B cell (primary cell): ENCODE data around the gene CEPT1. TPM values are rescaled to one million over a fixed set of nuclear protein-coding genes. Genes with fewer than 3 reads are reported as not detected.

Source experiments
- ATAC-seq: fragments of 200-7000 bp; cut with Tn5 transposase; one replicate; pipeline ENCODE4 v1.10.0; 2021; ENCODE audit warnings: low read depth, mild to moderate bottlenecking, moderate number of reproducible peaks, moderate library complexity
- CTCF ChIA-PET: fragments of 350-600 bp; sonication (Branson Sonifier 250); formaldehyde crosslinking; loops from one replicate; lab custom pipeline; 2021; ENCODE audit warnings: antibody characterized with exemption, inconsistent platforms; lab: Charles Lee
- POLR2A ChIA-PET: fragments of 350-600 bp; sonication (Branson Sonifier 250); formaldehyde crosslinking; loops from one replicate; lab custom pipeline; 2021; ENCODE audit warnings: antibody characterized with exemption; lab: Charles Lee
- DNase-seq: peaks from one replicate; pipeline ENCODE4 v3.0.0; 2013
- H2AFZ ChIP-seq: 2 replicates; pipeline ENCODE4 v1.6.1; 2012; ENCODE audit warnings: mild to moderate bottlenecking, low read depth, low read length; ENCODE audit not compliant: insufficient read depth, poor library complexity, severe bottlenecking
- H3K27ac ChIP-seq, 2 donors: 1 replicate in 1 of 2; 2 replicates in 1 of 2; pipeline ENCODE4 v1.5.1; 2012 to 2013; ENCODE audit warnings: low read length in 2 of 2, mild to moderate bottlenecking in 2 of 2, moderate library complexity in 1 of 2
- H3K27me3 ChIP-seq, 4 experiments: fragments of 200-600 bp in 1 of 4; sonication (generic) in 1 of 4; replicated peaks in 1 of 4; 1 replicate in 2 of 4; 2 replicates in 2 of 4; pipeline versions ENCODE4 v1.6.1 to v1.7.0; 2013 to 2016; ENCODE audit warnings: low read length in 3 of 4, mild to moderate bottlenecking in 2 of 4, mixed read lengths in 1 of 4, moderate library complexity in 1 of 4; ENCODE audit not compliant: insufficient read depth in 4 of 4, control insufficient read depth in 3 of 4; ENCODE audit errors: control extremely low read depth in 1 of 4
- H3K36me3 ChIP-seq, 2 experiments: replicated peaks in 1 of 2; 1 replicate in 1 of 2; 2 replicates in 1 of 2; pipeline versions ENCODE4 v1.6.1 to v1.7.1; 2013; ENCODE audit warnings: low read length in 1 of 2; ENCODE audit not compliant: insufficient read depth in 2 of 2, control insufficient read depth in 1 of 2; ENCODE audit errors: control extremely low read depth in 1 of 2, extremely low read depth in 1 of 2
- H3K4me1 ChIP-seq, 2 donors: fragments of 200-600 bp in 1 of 2; sonication (generic) in 1 of 2; 1 replicate in 1 of 2; 2 replicates in 1 of 2; pipeline versions ENCODE4 v1.5.1 to v1.6.1; 2013 to 2017; ENCODE audit warnings: low read length in 2 of 2; ENCODE audit not compliant: control insufficient read depth in 2 of 2, insufficient read depth in 2 of 2
- H3K4me2 ChIP-seq: replicated peaks from 2 replicates; pipeline ENCODE3; 2012; ENCODE audit warnings: mild to moderate bottlenecking, low read depth, low read length; ENCODE audit not compliant: poor library complexity, severe bottlenecking
- H3K4me3 ChIP-seq, 5 experiments: fragments of 200-600 bp in 1 of 5; sonication (generic) in 1 of 5; 1 replicate in 3 of 5; 2 replicates in 2 of 5; pipeline versions ENCODE4 v1.5.1 to v1.7.0; 2011 to 2016; ENCODE audit warnings: low read length in 4 of 5, mild to moderate bottlenecking in 4 of 5, low read depth in 2 of 5, control low read depth in 1 of 5, moderate library complexity in 1 of 5; ENCODE audit not compliant: insufficient read depth in 1 of 5; ENCODE audit errors: control extremely low read depth in 1 of 5, extremely low read depth in 1 of 5
- H3K79me2 ChIP-seq: fragments of 200-600 bp; sonication (generic); one replicate; pipeline ENCODE4 v1.6.0; 2016; ENCODE audit warnings: low read length; ENCODE audit not compliant: control insufficient read depth, insufficient read depth
- H3K9ac ChIP-seq: fragments of 200-600 bp; sonication (generic); 2 replicates; pipeline ENCODE4 v1.6.1; 2017; ENCODE audit warnings: mild to moderate bottlenecking, low read length, moderate library complexity
- H3K9me3 ChIP-seq, 3 donors: one replicate each; pipeline versions ENCODE4 v1.6.1 to v1.7.1; 2013; ENCODE audit warnings: low read length in 2 of 3; ENCODE audit not compliant: control insufficient read depth in 2 of 3, insufficient read depth in 1 of 3; ENCODE audit errors: control extremely low read depth in 1 of 3
- H4K20me1 ChIP-seq: 2 replicates; pipeline ENCODE4 v1.6.0; 2012; ENCODE audit warnings: mild to moderate bottlenecking, low read length; ENCODE audit not compliant: insufficient read depth, control insufficient read depth, poor library complexity, severe bottlenecking
- H3K27ac Mint-ChIP-seq: one replicate; pipeline ENCODE4 v1.8.0; 2021; ENCODE audit warnings: mixed read lengths
- H3K27me3 Mint-ChIP-seq: one replicate; pipeline ENCODE4 v1.8.0; 2021; ENCODE audit warnings: mixed read lengths
- H3K4me1 Mint-ChIP-seq: one replicate; pipeline ENCODE4 v1.8.0; 2021; ENCODE audit warnings: mixed read lengths
- H3K4me3 Mint-ChIP-seq: one replicate; pipeline ENCODE4 v1.8.0; 2021; ENCODE audit warnings: mixed read lengths
- H3K9me3 Mint-ChIP-seq: one replicate; pipeline ENCODE4 v1.8.0; 2022; ENCODE audit warnings: mixed read lengths; ENCODE audit not compliant: insufficient read depth
- CTCF ChIP-seq: fragments of 200-600 bp; IDR thresholded peaks from one replicate; pipeline ENCODE4 v1.8.0; 2022; ENCODE audit warnings: antibody characterized with exemption, mild to moderate bottlenecking
- EZH2 ChIP-seq: IDR thresholded peaks from 2 replicates; pipeline ENCODE4 v1.6.1; 2012; ENCODE audit warnings: borderline replicate concordance, low read depth, mild to moderate bottlenecking, moderate library complexity, low read length; ENCODE audit not compliant: insufficient read depth, poor library complexity, severe bottlenecking
- WGBS: methylation state at CpG from one replicate; pipeline ENCODE4 v1.1.5; 2013; ENCODE audit warnings: missing lambda C conversion rate; ENCODE audit not compliant: insufficient coverage; 5-methylcytosine and 5-hydroxymethylcytosine counted together
- intact Hi-C: fragments of 100-400 bp; cut with micrococcal nuclease; formaldehyde crosslinking; loops from one replicate; pipeline ENCODE4 v1.10.0; 2022
- polyA plus RNA-seq: library from polyadenylated mRNA; depleted of rRNA; stranded (reverse); fragments of >200 nt; gene quantifications from 2 replicates; pipeline ENCODE4 v1.2.3, GENCODE V29; 2012
- total RNA-seq, 2 donors: library from RNA; stranded (reverse); fragments of 120-200 nt in 1 of 2; gene quantifications; 1 replicate in 1 of 2; 2 replicates in 1 of 2; pipeline versions ENCODE4 v1.2.3 to v1.2.4, GENCODE V29; 2013 to 2022

The CEPT1 gene
- total and polyA plus RNA-seq, 2 donors (not counting 1 experiment from before 2014, with no cell fraction given) = 47.1 to 83.5 TPM

GRCh38 chr1:111211921-111212320 is 71.9 kb downstream of the CEPT1 start:
- no peaks in the 10 kb centered on the region for H4K20me1 ChIP-seq
- no peak overlapping the region for H3K27ac ChIP-seq
- H3K4me2 ChIP-seq = no peak overlapping the region
- intact Hi-C loops = loop anchor here (10.0 kb wide), 1 partner anchor 383 kb away; no protein-coding TSS in a partner anchor
- no peak for ATAC-seq
- no peak overlapping the region for H2AFZ ChIP-seq
- H3K36me3 ChIP-seq = no peaks in the 10 kb centered on the region
- CTCF ChIA-PET = interaction anchor here (0.9 kb wide), 1 partner anchor 11 kb away, joined by 4 read pairs; no protein-coding TSS in a partner anchor
- POLR2A ChIA-PET = no interaction called here
- no peak overlapping the region for H3K4me3 ChIP-seq
- H3K9me3 Mint-ChIP-seq = peaks cover 3% of the 10 kb centered on the region
- H3K4me1 Mint-ChIP-seq = peaks cover 68% of the 10 kb centered on the region
- no peak for DNase-seq
- no peaks in the 10 kb centered on the region for H3K27me3 ChIP-seq
- H3K27me3 Mint-ChIP-seq = no peaks in the 10 kb centered on the region
- no peak overlapping the region for H3K4me3 Mint-ChIP-seq
- WGBS = 100% methylated on average over 1 of the region's 1 CpG
- H3K9ac ChIP-seq = no peak overlapping the region
- H3K4me1 ChIP-seq = peaks cover 44 to 54% of the 10 kb centered on the region in 2 donors
- no peak for TF ChIP-seq CTCF
- TF ChIP-seq EZH2 = no peak
- H3K27ac Mint-ChIP-seq = peak overlapping the region; percentile 10
- no peaks in the 10 kb centered on the region for H3K79me2 ChIP-seq
- no peaks in the 10 kb centered on the region for H3K9me3 ChIP-seq

GRCh38 chr1:111212634-111213335 is 72.8 kb downstream of the CEPT1 start:
- H3K9ac ChIP-seq = no peak overlapping the region
- no peak for DNase-seq
- no peaks in the 10 kb centered on the region for H3K36me3 ChIP-seq
- peaks cover 52 to 61% of the 10 kb centered on the region in 2 donors for H3K4me1 ChIP-seq
- ATAC-seq = no peak
- peak overlapping the region in 1 of 2 donors; percentile 25 for H3K27ac ChIP-seq
- H3K9me3 ChIP-seq = no peaks in the 10 kb centered on the region
- H3K79me2 ChIP-seq = no peaks in the 10 kb centered on the region
- H2AFZ ChIP-seq = peak overlapping the region; percentile 10
- ChIA-PET CTCF (interaction anchor here (0.6 to 0.9 kb wide), 2 partner anchors 10 to 75 kb away, joined by 3 to 4 read pairs; no protein-coding TSS in a partner anchor), POLR2A (no interaction called here)
- TF ChIP-seq EZH2 (no peak), CTCF (no peak)
- no peaks in the 10 kb centered on the region for H4K20me1 ChIP-seq
- intact Hi-C loops = loop anchor here (10.0 kb wide), 1 partner anchor 382 kb away; no protein-coding TSS in a partner anchor
- H3K27me3 ChIP-seq = no peaks in the 10 kb centered on the region
- H3K27ac Mint-ChIP-seq = peak overlapping the region; percentile 95
- no peak overlapping the region for H3K4me3 ChIP-seq
- WGBS = 100% methylated on average over 2 of the region's 5 CpGs
- H3K4me2 ChIP-seq = peak overlapping the region; percentile 22
- H3K27me3 Mint-ChIP-seq = no peaks in the 10 kb centered on the region
- H3K4me1 Mint-ChIP-seq = peaks cover 72% of the 10 kb centered on the region
- H3K4me3 Mint-ChIP-seq = peak overlapping the region; percentile 40
- H3K9me3 Mint-ChIP-seq = peaks cover 3% of the 10 kb centered on the region
